DOHH2 (cell line): Measurements from ENCODE around the gene FAM53B.

Experiments used
- EZH2phosphoT487 ChIP-seq: fragments of 200-600 bp; sonication (generic); IDR thresholded peaks from 2 replicates; pipeline ENCODE4 v1.6.1; 2017; ENCODE audit warnings: borderline replicate concordance, mild to moderate bottlenecking, antibody characterized with exemption, low read length, moderate library complexity, mixed read lengths
- TF ChIP-seq, protein P1 (sequence below): fragments of 200-600 bp; sonication (generic); IDR thresholded peaks from one replicate; pipeline ENCODE4 v1.5.1; 2014; ENCODE audit warnings: antibody characterized with exemption, mild to moderate bottlenecking, low read depth, low read length; ENCODE audit not compliant: poor library complexity, severe bottlenecking

DNA sequence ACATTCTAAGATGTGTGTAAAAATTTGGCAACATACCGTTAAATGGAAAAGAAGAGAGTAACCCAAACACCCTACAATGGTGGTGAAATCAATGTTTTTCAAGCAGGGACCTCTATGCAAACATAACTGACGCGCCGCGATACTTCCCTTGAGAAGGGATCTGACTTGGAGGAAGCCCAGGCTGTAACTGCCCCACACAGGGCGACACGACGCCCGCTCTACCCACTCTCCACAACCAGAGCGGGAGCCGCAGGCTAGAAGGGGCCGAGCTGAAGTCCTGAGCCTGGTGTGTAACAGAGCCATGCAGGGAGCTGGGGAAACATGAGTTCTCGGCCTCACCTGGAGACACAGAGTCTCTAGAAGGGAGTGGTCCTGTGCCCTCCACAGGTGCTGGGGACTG is 120.2 kb downstream of the FAM53B start:
- TF ChIP-seq, protein P1, sequence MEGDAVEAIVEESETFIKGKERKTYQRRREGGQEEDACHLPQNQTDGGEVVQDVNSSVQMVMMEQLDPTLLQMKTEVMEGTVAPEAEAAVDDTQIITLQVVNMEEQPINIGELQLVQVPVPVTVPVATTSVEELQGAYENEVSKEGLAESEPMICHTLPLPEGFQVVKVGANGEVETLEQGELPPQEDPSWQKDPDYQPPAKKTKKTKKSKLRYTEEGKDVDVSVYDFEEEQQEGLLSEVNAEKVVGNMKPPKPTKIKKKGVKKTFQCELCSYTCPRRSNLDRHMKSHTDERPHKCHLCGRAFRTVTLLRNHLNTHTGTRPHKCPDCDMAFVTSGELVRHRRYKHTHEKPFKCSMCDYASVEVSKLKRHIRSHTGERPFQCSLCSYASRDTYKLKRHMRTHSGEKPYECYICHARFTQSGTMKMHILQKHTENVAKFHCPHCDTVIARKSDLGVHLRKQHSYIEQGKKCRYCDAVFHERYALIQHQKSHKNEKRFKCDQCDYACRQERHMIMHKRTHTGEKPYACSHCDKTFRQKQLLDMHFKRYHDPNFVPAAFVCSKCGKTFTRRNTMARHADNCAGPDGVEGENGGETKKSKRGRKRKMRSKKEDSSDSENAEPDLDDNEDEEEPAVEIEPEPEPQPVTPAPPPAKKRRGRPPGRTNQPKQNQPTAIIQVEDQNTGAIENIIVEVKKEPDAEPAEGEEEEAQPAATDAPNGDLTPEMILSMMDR = no peak
- TF ChIP-seq EZH2phosphoT487 = no peak
